ENCODE data around the gene CDC34.

CDC34 gene

DNA sequence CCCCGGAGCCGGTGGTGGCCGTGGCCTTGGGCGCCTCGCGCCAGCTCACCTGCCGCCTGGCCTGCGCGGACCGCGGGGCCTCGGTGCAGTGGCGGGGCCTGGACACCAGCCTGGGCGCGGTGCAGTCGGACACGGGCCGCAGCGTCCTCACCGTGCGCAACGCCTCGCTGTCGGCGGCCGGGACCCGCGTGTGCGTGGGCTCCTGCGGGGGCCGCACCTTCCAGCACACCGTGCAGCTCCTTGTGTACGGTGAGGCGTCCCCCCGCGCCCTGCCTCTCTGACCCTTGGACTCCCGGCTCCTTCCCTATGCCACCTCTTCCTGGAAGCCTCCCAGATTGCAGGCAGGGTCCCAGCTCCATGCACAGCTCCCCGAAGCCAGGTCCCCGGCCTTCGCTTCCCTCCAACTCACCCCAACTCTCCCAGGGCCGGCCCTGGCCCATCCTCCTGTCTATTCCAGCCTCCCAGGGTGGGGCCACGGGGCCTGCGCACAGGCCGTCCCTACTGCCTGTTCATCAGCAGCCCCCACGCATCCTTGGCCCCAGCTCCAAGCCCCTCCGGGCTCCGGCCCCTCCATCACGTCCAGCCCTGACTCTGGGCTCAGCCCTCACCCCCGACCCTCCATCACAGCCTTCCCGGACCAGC is 33.6 kb upstream of the CDC34 start:
- DNase-seq, result no peak

DNA sequence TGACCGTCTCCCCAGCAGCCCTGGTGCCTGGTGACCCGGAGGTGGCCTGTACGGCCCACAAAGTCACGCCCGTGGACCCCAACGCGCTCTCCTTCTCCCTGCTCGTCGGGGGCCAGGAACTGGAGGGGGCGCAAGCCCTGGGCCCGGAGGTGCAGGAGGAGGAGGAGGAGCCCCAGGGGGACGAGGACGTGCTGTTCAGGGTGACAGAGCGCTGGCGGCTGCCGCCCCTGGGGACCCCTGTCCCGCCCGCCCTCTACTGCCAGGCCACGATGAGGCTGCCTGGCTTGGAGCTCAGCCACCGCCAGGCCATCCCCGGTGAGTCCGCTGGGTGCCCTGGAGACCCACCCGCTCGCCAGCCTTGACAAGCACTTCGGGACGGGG is 33.1 kb upstream of the CDC34 start:
- no peak for DNase-seq

DNA sequence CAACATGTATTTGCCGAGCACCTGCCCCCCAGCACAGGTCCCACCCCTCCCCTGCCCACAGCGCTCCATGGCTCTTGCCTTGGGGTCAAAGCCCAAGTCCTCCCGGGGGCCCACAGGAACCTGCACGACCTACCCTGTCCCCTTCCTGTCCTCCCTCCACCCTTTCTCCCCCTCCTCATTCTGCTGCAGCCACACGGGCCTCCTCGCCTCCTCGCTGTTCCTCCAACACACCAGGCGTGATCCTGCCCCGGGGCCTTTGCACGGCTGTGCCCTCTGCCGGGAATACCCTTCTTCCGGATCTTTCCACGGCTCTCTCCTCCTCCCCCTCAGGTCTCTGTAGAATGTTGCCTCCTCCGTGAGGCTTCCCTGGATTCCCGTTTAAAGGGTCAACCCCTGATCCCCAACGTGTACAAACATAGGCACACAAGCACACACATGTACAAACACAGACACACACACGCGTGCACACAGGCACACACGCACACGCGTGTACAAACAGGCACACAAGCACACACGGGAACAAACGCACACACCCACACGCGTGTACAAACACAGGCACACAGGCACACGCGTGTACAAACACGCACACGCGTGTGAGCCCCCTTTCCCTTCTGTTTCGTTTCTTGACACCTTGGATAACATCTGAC is 32.5 kb upstream of the CDC34 start:
- DNase-seq, result no peak

DNA sequence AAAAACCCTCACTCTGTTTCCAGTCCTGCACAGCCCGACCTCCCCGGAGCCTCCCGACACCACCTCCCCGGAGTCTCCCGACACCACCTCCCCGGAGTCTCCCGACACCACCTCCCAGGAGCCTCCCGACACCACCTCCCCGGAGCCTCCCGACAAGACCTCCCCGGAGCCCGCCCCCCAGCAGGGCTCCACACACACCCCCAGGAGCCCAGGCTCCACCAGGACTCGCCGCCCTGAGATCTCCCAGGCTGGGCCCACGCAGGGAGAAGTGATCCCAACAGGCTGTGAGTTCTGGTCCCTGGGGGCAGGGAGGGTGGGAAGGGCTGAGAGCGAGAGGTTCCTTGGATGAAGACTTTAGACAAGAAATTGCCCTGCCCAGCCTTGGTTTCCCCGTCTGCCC is 29.9 kb upstream of the CDC34 start:
- no peak for DNase-seq

DNA sequence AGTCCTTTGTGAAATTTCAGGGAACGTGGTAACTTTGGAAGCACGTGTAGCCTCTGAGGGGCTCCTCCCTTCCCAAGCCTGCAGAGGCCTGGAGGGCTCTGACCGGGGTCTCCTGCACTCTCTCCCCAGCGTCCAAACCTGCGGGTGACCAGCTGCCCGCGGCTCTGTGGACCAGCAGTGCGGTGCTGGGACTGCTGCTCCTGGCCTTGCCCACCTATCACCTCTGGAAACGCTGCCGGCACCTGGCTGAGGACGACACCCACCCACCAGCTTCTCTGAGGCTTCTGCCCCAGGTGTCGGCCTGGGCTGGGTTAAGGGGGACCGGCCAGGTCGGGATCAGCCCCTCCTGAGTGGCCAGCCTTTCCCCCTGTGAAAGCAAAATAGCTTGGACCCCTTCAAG is 26.9 kb upstream of the CDC34 start:
- DNase-seq, result no peak

DNA sequence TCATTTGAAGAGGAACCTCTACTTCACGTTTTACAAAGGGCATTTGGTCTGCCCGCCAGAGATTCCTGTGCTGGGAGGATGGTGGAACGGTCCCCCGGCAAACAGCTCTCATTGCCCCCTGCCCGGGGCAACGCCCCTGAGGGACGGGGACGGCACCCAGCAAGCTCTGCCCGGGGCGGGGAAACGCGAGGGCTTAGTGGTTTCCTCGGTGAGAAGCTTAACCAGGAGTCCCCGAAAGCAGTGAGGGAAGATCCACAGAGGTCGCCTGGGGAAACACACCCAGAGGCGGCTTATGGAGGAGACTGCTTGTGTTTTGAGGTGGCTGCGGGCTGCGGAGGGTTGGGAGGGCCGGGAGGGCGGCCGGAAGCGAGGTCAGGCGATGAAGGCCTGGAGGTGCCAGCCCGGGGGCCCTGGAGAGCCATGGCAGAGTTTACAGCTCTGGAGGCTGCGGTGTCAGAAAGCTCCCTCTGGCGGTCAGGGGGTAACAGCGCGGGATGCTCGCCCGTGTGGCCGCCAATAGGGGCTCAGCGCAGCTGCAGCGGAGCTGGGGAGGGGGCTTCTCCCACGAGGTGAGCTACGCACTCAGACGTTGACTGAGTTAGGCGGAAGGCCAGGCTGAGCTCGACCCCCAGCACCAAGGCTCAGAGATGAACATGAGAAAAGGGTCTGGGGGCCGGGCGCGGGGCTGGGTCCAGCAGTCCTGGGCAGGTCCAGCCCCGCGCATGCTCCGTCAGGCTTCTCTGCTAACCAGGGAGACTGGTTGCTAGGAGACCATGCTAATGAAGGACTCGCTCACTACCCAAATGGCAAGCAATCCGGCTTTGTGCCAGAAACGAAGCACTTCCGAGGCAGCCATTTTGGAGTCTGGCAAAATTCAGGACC is 24.9 kb upstream of the CDC34 start:
- peak; percentile 83 to 85 for DNase-seq

DNA sequence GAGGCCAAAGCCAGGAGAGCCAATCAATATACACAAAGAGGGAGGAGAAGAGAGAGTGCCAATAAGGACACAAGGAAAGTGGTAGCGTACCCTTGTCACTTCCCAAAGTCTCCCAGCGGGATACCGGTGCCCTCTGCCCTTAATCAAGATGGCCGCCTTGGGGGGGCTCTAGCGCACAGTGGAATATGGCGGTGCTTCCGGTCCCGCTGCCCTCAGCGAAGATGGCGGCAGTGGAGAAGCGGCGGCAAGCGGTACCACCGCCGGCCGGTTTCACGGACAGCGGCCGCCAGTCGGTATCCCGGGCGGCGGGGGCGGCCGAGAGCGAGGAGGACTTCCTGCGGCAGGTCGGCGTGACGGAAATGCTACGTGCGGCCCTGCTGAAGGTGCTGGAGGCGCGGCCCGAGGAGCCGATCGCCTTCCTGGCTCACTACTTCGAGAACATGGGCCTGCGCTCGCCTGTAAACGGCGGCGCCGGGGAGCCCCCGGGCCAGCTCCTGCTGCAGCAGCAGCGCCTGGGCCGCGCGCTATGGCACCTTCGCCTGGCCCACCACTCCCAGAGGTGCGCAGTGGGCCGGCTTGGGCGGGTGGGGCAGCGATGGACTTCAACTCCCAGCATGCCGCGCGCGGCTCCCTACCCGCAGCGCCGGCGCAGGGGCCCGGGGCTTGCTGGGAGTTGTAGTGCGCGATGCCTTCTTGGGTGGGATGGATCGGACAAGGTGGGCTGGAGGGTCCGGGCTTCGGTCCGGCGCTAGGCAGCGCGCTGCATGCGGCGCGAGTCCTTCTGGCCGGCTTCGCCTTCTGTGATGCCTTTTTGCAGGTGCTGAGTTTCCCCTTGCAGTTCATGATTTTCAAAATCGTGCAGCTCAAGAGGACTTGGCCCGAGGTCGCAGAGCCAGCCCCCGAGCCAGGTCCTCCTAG is 24.0 kb upstream of the CDC34 start, which contains the start of gene TPGS1:
Gene TPGS1, plus strand, starts transcription at position 212 of the 918 bp plus-strand sequence. Its CDS starts 10 bp downstream, at position 222.
- DNase-seq, result peak; percentile 99

DNA sequence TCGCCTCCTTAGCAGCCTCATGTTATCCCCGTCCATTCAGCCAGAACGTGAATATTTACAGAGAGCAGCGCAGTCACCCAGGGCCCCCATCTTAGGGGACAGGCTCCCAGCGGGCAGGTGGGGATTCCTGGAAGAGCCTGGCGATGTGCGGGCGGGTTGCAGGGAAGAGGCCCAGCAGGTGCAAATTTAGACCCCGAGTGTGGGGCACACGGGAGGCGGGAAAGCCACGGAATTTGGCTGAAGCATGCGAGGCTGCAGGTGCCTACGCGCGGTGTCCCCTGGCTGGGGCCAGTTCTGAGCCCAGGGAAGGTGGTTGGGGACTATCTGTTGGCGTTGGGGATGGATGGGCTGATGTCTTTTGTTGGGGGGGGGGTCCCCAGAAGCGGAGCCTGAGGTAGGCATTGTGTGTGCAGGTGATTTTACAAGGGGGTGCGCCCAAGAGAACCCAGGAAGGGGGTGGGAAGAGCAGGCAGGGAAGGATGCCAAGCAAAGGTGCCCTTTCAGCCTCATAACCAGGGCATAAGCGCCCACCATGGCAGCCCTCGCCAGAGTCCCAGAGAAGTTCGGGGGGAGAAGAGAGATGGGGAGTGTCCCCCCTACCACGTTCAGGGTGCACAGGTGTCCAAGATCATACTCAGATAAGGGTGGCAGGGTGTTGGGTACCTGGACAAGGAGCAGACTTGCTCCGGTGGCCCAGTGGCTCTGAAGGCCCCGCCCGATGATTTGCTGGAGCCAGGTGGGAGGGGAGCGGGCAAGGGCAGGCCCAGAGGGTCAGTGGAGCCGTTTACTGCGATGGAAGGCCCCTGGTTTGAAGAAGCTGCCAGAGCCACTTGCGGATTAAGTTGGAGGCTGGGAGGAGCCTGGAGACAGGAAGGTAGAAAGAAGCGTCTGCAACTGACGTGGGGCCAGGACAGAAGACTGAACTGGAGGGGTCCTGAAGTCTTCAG is 23.1 kb upstream of the CDC34 start:
- no peak for DNase-seq

DNA sequence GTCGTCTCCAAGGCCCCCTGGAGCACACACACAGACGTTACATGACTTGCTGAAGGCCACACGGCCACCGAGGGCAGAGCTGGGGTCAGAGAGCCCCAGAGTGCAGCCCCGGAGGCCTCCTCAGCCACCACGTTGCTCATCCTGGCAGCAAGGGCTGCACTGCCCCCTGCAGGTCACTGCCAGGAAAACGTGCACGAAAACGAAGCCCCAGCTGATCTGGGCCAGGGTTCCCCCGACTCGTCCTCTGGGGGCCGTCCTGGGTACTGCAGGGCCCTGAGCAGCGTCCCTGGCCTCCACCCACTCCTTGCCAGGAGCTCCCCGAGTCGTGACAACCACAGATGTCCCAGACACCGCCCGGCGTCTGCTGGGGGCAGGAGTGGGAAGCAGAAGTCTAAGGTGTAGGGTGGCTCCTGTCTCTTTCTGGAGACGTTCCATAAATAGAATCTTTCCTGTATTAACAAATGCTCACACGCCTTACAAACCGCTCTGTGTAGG is 20.9 kb upstream of the CDC34 start:
- peak; percentile 95 for DNase-seq

DNA sequence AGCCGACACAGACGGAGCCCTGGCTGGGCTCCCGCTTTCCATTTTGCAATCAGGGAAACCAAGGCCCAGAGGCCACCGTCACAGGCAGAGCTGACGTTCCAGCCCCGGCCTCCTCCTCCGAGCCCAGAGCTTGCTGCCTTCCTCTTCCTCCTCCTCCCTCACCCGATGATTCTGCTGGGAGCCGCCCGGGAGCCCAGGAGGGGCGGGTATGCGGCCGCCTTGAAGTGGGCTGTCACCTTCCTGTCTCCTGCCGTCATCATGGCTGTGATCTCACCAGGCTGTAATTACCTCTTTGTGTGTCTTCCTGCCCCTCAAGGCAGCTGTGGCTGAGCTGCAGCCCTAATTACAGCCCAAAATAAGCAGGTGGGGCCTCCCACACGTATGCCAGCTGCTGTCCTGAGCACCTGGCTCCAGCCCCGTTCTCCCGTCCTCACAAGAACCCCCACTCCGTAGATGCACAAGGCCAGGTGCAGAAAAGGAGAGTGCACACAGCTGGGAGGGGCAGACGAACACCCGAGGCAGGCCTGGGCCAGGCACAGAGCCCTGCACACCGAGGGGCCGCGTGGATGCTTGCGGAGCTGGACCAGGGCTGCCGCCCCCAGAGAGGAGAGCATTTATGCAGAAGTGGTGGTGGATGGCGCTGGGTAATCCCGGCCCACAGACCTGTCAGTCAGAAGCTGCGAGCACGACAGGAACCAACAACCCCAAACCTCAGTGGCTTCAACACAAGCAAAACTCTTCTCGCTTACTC is 20.3 kb upstream of the CDC34 start:
- DNase-seq, result peak; percentile 65 to 92

DNA sequence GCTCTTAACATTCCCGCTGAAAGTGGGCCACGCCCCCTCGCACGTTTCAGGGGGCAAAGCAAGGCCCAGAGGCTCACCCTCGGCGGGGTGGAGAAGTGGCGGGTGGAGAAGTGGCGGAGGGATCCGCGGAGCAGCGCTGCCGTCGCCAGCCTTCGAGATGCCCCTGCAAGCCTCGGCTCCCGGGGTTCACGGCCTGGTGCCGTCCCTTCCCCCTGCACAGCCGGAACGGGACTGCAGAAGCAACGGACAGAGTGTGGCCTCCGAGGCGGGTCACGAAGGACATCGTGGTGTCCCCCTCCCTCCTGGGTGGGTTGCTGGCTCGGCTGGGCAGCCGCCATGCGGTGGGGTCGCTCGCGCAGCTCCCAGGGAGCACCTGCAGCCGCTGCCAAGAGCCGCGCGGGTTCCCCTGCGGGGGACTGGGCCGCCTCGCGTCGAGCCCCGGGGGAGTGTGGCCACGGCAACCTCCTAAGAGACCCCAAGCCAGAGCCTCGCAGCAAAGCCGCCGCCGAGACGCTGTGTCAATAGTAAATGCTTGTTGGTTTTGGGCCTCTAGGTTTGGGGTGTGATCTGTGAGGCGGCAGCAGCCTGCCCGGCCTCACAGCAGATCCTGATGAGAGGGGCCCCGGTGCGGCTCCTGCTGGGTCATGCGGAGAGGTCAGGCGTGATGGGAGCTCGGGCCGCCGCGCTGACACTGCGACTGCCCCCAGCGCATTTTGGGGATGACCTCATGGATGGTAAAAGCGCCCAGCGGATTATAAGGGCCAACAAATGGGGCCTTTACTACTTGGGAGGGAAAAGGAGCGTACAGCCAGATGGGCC is 18.8 kb upstream of the CDC34 start:
- no peak for DNase-seq

DNA sequence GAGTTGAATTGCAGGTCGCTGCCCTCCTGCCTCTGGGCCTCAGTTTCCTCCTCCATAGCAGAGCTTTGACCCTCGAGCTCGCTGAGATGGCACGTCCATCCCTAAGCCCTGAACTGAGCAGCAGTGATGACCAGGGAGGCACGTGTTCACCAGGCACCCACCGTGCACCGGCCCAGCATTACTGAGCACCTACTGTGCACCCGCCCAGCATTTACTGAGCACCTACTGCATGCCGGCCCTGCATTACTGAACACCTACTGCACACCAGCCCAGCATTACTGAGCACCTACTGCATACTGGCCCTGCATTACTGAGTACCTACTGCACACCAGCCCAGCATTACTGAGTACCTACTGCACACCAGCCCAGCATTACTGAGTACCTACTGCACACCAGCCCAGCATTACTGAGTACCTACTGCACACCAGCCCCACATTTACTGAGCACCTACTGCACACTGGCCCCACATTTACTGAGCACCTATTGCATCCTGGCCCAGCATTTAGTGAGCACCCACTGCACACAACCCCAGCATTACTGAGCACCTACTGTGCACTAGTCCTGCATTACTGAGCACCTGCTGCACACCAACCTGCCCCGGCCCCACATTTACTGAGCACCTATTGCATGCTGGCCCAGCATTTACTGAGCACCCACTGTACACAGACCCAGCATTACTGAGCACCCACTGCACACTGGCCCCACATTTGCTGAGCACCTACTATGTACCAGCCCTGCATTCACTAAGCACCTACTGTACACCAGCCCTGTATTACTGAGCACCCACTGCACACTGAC is 18.0 kb upstream of the CDC34 start:
- DNase-seq, result no peak

DNA sequence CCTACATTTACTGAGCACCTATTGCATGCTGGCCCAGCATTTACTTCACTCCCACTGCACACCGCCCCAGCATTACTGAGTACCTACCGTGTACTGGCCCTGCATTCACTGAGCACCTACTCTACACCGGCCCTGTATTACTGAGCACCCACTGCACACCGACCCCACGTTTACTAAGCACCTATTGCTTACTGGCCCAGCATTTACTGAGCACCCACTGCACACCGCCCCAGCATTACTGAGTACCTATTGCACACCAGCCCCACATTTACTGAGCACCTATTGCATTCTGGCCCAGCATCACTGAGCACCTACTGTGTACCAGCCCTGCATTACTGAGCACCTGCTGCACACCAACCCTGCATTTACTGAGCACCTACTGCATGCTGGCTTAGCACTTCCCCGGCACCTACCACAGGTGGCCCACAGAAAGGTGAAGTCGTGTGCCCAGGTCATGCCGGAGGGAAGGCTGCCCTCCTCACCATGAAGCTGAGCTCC is 17.3 kb upstream of the CDC34 start:
- DNase-seq, result no peak

DNA sequence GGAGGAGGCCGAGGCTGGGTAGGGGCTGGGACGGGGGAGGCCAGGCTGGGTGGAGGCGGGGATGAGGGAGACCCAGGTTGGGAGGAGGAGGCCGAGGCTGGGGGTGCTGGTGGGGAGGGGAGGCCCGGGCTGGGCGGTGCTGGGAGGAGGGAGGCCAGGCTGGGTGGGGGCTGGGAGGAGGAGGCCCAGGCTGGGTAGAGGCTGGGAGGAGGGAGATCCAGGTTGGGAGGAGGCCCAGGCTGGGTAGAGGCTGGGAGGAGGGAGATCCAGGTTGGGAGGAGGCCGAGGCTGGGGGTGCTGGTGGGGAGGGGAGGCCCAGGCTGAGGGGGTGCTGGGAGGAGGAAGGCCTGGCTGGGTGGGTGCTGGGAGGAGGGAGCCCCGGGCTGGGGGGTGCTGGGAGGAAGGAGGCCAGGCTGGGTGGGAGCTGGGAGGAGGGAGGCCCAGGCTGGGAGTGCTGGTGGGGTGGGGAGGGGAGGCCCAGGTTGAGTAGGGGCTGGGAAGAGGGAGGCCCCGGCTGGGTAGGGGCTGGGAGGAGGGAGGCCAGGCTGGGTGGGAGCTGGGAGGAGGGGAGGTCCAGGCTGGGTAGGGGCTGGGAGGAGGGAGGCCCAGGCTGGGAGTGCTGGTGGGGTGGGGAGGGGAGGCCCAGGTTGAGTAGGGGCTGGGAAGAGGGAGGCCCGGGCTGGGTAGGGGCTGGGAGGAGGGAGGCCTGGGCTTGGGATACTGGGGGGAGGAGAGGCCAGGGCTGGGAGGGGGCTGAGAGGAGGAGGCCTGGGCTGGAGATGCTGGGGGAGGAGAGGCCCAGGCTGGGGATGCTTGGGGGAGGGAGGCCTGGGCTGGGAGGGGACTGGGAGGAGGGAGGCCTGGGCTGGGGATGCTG is 13.6 kb upstream of the CDC34 start:
- no peak for DNase-seq

DNA sequence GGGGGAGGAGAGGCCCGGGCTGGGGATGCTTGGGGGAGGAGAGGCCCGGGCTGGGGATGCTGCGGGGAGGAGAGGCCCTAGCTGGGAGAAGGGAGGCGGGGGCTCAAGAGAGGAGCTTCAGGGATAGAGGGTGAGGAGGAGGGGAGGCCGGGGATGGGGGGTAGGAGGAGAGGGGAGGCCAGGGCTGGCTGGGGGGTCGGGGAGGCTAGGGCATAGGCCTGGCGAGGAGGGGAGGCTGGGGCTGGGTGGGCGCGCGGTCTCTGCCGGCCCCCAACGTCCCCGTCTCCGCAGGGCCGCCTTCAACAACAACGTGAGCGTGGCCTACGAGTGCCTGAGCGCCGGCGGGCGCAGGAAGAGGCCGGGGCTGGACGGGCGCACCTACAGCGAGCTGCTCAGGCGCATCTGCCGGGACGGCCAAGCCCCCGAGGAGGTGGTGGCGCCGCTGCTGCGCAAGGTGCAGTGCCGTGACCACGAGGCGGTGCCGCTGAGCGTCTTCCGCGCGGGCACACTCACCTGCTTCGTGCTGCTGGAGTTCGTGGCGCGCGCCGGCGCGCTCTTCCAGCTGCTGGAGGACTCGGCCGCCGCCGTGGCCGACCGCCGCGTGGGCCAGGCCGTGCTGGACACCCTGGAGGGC is 12.8 kb upstream of the CDC34 start:
- DNase-seq, result no peak

DNA sequence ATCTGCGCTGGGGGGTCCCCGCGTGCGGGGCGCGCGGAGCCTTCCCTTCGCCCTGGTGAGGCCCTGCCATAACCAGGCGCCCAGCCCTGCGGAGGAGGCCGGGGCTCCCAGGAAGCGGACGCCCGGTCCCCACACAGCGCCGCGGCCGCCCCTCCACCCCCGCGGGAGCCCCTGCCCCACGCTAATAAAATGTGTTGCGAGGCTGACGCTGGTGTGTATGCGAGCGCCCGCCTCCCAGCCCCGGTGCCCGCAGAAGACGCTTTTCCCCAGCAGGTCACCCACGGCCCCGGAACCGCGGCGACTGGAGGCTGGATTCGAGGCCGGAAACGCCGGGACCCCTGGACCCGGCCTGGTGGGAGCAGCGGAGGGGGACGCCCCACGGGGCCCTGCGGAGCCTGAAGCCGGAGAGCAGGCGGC is 12.1 kb upstream of the CDC34 start:
- DNase-seq, result no peak

DNA sequence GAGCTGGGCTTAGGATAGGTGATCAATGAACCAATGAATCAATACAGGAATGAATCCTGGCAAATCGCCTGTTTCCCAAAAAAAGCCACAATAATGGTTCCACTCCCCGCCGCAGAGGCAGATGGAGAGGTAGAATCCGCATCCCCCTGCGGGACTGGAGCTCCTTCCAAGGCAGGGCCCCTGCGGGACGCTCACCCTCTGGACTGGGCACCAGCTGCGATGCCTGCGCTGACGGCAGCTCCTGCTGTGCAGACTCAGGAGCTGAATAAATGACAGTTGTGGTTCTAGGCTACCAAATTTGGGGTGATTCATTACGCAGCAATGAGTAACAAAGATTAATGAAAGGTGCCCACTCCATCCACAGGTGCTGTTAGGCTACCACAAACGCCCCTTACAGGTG is 8.8 kb upstream of the CDC34 start:
- no peak for DNase-seq

Data from inflammatory macrophage (primary cell).